Esophagus squamous epithelium (tissue), 5 donors: ENCODE measurements around the gene GCA. TPM values are rescaled to one million over a fixed set of nuclear protein-coding genes. Genes with fewer than 3 reads are reported as not detected.

Experiments
- DNase-seq: peaks from one replicate; lab custom pipeline; 2025; lab: John Stamatoyannopoulos, UW
- H3K27ac ChIP-seq, 4 donors: fragments of 200-600 bp; sonication (generic); one replicate each; pipeline ENCODE4 v1.5.1; 2016 to 2019; ENCODE audit warnings: mild to moderate bottlenecking in 1 of 4
- H3K27me3 ChIP-seq, 4 donors: fragments of 200-600 bp; sonication (generic); 1 replicate in 3 of 4; 2 replicates in 1 of 4; pipeline versions ENCODE4 v1.5.1 to v1.6.0; 2017 to 2021; ENCODE audit warnings: antibody characterized with exemption in 1 of 4
- H3K36me3 ChIP-seq, 3 donors: fragments of 200-600 bp; sonication (generic); one replicate each; pipeline ENCODE4 v1.5.1; 2016 to 2019
- H3K4me1 ChIP-seq, 3 donors: fragments of 200-600 bp; sonication (generic); one replicate each; pipeline ENCODE4 v1.5.1; 2017 to 2019
- H3K4me3 ChIP-seq, 4 donors: fragments of 200-600 bp; sonication (generic); 1 replicate in 3 of 4; 2 replicates in 1 of 4; pipeline ENCODE4 v1.5.1; 2016 to 2019; ENCODE audit warnings: mild to moderate bottlenecking in 2 of 4, moderate library complexity in 1 of 4
- H3K9me3 ChIP-seq, 3 donors: fragments of 200-600 bp; sonication (generic); one replicate each; pipeline ENCODE4 v1.5.1; 2016 to 2019
- POLR2A ChIP-seq, 4 donors: fragments of 450-650 bp; IDR thresholded peaks; one replicate each; pipeline ENCODE4 v1.6.1; 2017; ENCODE audit warnings: antibody characterized with exemption in 4 of 4, mild to moderate bottlenecking in 4 of 4, moderate library complexity in 3 of 4
- WGBS, 2 donors: methylation state at CpG; one replicate each; pipeline ENCODE4 v1.1.5; 2018; 5-methylcytosine and 5-hydroxymethylcytosine counted together
- intact Hi-C: fragments of 100-400 bp; cut with DNase I; formaldehyde crosslinking; loops from one replicate; pipeline ENCODE4 v1.15.0; 2022
- total RNA-seq, 4 donors: library from RNA; depleted of rRNA; stranded (reverse); fragments of >200 nt; gene quantifications; one replicate each; pipeline ENCODE4 v1.1.0, GENCODE V29; 2016
- TF ChIP-seq, protein P1 (sequence below), 6 experiments: fragments of 450-650 bp in 4 of 6; fragments of 200-600 bp in 2 of 6; sonication (generic) in 2 of 6; IDR thresholded peaks; one replicate each; pipeline ENCODE4 v1.5.1; 2016 to 2019; ENCODE audit warnings: antibody characterized with exemption in 6 of 6, mild to moderate bottlenecking in 4 of 6, moderate library complexity in 4 of 6
- donor health status: DM: yes; HTN: yes; CAD: no.

Gene GCA
- total RNA-seq, 4 donors from 2014 or later, result 5.5 to 19.3 (median 13.0) TPM

DNA sequence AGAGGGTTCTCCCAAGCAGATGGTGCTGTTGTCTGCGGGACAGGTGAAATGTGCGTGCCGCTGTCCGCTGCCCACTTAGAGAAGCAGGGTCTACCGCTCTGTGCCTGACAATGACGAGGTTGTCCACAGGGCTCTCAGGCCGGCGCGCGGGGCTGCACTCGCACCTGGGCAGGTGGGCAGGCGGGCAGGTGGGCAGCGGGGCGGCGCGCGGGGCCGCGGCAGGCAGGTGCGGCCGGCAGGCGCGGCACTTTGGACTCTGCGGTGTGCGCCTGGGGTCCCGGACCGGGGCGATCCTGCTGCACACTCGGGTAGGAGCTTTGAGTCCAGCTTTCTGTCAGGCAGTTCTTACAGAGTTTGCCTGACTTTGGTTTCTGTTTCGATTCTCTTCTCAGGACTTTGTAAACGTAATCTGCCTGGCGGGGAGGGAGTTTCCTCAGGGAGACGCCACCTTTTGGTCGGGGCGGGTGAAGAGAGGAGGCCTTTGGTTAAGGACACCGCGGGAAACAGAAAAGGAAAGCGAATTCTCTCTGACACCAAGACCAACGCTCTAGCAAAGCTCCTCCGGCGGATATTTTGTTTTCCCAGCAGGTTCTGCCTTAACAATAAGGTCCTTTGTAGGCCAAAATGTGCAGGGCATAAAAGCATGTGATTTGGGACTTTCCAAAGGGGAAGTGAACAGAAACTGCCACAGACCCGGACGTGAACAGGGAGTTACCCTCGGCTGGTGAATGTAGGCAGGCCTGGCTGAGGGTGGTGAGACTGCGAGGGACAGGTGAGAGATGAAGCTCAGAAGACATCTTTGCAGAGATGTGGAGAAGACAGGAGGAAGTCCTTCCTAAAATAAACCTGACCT is 25.4 kb upstream of the GCA start, which contains the start of gene IFIH1:
TSS of gene IFIH1 (minus strand) at position 357 of the 853 bp plus-strand sequence. CDS start 377 bp downstream, outside the sequence.
- Histone ChIP-seq H3K4me3 (peak within 1 kb of the TSS; percentile 81 to 99 (median 88)), H3K4me1 (peaks cover 15 to 64% (median 20%) of the 10 kb centered on the region in 3 donors), H3K27ac (peak within 1 kb of the TSS; percentile 93 to 99 (median 96)), H3K9me3 (no peaks in the 10 kb centered on the region), H3K27me3 (no peaks in the 10 kb centered on the region), H3K36me3 (no peaks in the 10 kb centered on the region)
- peak; percentile 58 for DNase-seq
- intact Hi-C loops, result no loop called here
- TF ChIP-seq, protein P1, sequence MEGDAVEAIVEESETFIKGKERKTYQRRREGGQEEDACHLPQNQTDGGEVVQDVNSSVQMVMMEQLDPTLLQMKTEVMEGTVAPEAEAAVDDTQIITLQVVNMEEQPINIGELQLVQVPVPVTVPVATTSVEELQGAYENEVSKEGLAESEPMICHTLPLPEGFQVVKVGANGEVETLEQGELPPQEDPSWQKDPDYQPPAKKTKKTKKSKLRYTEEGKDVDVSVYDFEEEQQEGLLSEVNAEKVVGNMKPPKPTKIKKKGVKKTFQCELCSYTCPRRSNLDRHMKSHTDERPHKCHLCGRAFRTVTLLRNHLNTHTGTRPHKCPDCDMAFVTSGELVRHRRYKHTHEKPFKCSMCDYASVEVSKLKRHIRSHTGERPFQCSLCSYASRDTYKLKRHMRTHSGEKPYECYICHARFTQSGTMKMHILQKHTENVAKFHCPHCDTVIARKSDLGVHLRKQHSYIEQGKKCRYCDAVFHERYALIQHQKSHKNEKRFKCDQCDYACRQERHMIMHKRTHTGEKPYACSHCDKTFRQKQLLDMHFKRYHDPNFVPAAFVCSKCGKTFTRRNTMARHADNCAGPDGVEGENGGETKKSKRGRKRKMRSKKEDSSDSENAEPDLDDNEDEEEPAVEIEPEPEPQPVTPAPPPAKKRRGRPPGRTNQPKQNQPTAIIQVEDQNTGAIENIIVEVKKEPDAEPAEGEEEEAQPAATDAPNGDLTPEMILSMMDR (IDR thresholded peaks at IDR 0.05), result peak in 2 of 6 experiments; percentile 11 to 15
- TF ChIP-seq POLR2A (IDR thresholded peaks at IDR 0.05), result peak in 2 of 4 donors; percentile 39 to 54
- 0 to 1% methylated on average over 10 of the region's 45 CpGs for WGBS, 2 donors

DNA sequence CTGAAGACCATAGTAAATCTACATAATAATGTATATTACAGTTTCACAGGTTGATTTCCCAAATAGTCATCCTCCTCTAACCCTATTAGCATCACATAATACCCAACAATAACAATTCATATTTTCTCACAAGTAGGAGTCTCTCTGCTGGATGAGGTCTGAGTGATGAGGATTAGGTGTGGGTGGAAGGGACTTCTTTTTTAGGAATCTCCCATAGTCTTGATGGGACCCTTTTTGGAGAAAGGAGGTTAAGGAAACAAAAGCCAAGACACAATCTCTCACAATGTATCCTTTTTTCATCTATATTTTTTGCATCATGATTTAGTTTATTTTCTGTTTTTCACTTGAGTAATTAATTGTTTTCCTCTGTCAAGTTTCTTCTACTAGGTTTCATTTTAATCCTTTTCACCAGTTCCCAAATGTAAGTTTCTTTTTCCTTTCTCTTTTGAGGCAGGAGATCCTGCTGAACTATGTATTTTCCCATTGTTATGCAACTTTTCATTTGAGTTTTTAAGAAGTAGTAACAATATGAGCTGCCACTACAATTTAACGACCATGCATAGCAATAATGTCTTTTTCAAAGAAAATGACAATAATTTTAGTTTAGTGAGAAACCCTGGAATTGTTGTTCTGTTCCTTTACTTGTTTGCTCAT is 22.9 kb upstream of the GCA start:
- Histone ChIP-seq H3K36me3 (no peaks in the 10 kb centered on the region), H3K27ac (no peak overlapping the region), H3K4me1 (peaks cover 14 to 44% (median 19%) of the 10 kb centered on the region in 3 donors), H3K4me3 (no peak overlapping the region), H3K9me3 (no peaks in the 10 kb centered on the region), H3K27me3 (no peaks in the 10 kb centered on the region)
- TF ChIP-seq POLR2A (IDR thresholded peaks at IDR 0.05), result no peak
- TF ChIP-seq, protein P1 (IDR thresholded peaks at IDR 0.05), result no peak
- DNase-seq, result no peak
- WGBS, 2 donors, result 40 to 44% methylated on average over 1 of the region's 1 CpG
- intact Hi-C loops, result no loop called here

DNA sequence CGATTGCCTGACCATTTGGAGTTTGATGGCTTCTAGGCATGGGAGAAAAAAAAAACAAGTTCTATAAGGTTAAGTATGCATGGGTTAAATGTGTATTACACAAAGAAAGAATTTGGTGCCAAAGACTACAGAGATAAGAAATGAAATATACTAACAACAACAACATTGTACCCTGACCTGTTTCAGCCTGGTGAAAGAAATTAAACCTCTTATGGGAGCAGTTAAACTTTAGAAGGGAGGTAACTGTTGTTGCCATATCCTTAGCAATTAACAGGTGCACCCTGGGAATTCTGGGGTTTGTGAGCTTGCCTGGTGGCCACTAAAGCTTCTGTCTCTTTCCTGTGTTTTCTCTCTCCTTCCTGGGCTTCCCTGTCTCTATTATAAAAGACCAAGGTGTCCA is 19.0 kb upstream of the GCA start:
- Histone ChIP-seq H3K27me3 (no peaks in the 10 kb centered on the region), H3K36me3 (no peaks in the 10 kb centered on the region), H3K4me1 (peaks cover 0 to 16% (median 0%) of the 10 kb centered on the region in 3 donors), H3K9me3 (no peaks in the 10 kb centered on the region), H3K4me3 (no peak overlapping the region), H3K27ac (no peak overlapping the region)
- 89 to 100% methylated on average over 1 of the region's 1 CpG for WGBS, 2 donors
- TF ChIP-seq, protein P1 (IDR thresholded peaks at IDR 0.05), result no peak
- no peak for TF ChIP-seq POLR2A (IDR thresholded peaks at IDR 0.05)
- no peak for DNase-seq
- intact Hi-C loops, result no loop called here

DNA sequence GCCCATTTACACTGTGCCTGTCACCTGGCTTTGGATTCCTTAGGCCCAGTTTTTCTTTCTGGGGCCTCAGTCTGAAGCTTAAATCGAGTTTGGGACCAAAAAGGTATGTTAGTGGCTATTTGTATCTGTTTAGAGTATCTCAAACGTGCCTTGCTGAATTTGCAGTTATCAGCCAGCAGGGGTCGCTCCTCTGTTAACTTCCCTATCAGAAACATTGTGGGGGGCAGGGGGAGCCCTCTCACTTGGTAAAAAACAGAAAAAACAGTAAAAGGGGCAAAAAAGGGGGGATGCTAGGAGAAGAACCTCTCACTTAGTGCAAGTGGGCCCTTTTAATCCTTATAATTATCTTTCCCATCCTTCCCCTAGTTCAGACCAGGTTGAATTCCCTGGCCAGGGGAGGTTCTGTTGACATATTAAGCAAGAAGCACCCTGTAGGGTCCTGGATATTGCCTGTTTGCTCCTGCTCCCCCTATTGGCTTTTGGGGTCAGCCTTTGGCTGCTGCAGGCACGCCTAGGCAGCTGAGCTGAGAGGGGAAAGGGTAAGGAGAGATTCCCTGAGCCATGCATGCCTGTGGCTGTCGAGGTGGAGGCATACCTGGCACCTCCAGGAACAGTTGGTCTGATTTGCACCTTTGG is 16.7 kb upstream of the GCA start:
- Histone ChIP-seq H3K27me3 (no peaks in the 10 kb centered on the region), H3K4me1 (no peaks in the 10 kb centered on the region), H3K27ac (no peak overlapping the region), H3K4me3 (no peak overlapping the region), H3K9me3 (no peaks in the 10 kb centered on the region), H3K36me3 (no peaks in the 10 kb centered on the region)
- TF ChIP-seq POLR2A (IDR thresholded peaks at IDR 0.05), result no peak
- TF ChIP-seq, protein P1 (IDR thresholded peaks at IDR 0.05), result peak in 4 of 6 experiments; percentile 25 to 54 (median 38)
- WGBS, 2 donors, result 24 to 54% methylated on average over 3 of the region's 5 CpGs
- no peak for DNase-seq
- intact Hi-C loops, result no loop called here
